NCI-H2029 (cell line): ENCODE results near the gene SRP72.
A peak's percentile ranks its signal among the peaks of the same experiment; 100 is the strongest.
"Not testable (repeated sequence)": the region's sequence is repeated elsewhere in the genome, so short reads cannot be mapped to it uniquely, and the experiment has no call there.

Experiments
- DNase-seq: peaks from one replicate; lab custom pipeline; 2025; lab: John Stamatoyannopoulos, UW

SRP72 gene

DNA sequence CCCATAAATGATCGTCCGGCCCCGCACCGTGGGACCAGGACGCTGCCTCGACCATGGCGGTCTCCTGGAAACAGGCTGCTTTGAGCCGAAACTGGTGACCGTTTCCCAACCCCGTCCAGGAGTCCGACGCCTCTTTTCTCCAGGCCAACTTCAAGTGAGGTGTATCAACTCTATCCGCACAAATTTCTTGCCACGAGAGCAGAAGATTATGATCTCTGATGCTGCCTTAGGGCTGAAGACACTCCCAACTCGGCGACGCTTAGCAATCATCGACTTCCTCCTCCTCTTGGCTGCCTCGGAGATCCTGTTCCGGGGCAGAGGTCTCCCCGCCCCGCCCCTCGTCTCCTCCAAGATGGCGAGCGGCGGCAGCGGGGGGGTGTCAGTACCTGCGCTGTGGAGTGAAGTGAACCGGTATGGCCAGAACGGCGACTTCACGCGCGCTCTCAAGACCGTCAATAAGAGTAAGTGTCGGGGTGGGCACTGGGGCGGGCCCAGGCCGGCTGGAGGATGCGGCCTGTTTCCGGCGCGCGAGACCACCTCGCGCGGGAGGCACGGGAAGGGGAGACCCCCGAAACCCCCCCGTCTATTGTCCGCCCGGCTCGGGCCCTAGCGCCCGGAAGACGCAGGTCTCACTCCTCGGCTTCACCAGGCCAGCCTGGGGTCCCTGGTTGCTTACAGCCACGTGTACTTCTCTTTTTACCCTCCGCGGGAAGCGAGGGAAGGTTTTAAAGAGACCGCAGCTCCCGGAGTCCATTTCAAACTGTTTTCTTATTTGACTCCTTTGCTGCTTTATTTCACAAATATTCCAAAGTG lies at the start of gene SRP72:
SRP72 (plus strand) TSS at position 334 of the 813 bp plus-strand sequence; CDS start at position 353, 19 bp downstream.
- DNase-seq = peak; percentile 82

GRCh38 chr4:56424176-56424575 lies 43.2 kb upstream of the SRP72 start:
- DNase-seq = no peak

GRCh38 chr4:56424697-56425514 lies 42.5 kb upstream of the SRP72 start:
- no peak for DNase-seq

GRCh38 chr4:56425518-56425917 lies 41.9 kb upstream of the SRP72 start:
- no peak for DNase-seq

GRCh38 chr4:56426273-56426672 lies 41.1 kb upstream of the SRP72 start:
- no peak for DNase-seq

GRCh38 chr4:56427179-56427578 lies 40.2 kb upstream of the SRP72 start:
- DNase-seq = no peak

DNA sequence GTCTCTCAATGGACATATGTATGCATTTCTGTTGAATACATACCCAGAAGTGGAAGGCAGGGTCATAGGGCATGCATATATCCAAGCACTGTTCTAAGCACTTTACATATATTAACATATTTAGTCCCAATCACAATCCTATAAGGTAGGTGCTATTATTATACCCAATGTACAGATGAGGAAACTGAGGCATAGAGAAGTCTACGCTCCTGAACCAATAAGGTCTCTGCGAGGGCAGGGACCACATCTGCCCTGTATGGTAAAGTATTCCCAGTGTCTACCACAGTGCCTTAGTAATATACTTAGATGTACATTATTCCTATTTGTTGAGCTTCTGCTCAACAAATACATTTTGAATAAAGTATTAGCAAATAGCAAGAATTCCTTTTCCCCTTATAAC lies 37.2 kb upstream of the SRP72 start:
- DNase-seq = no peak

GRCh38 chr4:56433280-56433679 lies 34.1 kb upstream of the SRP72 start:
- DNase-seq = no peak

DNA sequence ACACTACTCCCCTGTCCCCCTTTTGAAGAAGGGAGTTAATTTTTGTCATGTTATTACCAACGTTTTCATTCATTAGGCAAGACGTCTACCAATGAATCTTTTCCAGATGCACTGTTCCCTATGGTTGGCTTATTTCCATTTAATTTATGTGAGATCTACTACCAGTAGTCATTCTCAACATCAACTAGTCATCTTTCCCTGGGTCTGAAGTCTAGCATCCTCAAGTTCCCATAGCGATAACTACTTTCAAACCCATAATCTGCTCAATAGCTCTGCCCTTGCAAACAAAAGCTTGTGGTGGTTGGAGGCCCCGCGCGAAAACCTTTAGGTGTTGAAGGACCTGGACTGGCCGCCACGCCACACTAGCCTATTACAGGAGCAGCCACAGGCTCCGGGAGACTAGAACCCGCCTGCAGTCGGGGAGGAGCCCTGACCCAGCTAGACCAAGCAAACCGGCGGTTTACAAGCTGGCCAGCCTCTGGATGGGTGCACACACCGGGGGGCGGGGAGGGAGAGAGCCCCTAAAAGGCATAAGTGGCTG lies 32.7 kb upstream of the SRP72 start:
- peak; percentile 48 for DNase-seq

GRCh38 chr4:56435140-56435926 lies 32.1 kb upstream of the SRP72 start, which contains the start of gene PPAT:
PPAT (minus strand) TSS chr4:56435615; CDS start chr4:56435477, 138 bp downstream.
- DNase-seq = peak; percentile 95

GRCh38 chr4:56438766-56439165 lies 28.7 kb upstream of the SRP72 start:
- no peak for DNase-seq

- DNase-seq = no peak
These were observed 26.4 kb upstream of the SRP72 start for GRCh38 chr4:56440983-56441382.

DNA sequence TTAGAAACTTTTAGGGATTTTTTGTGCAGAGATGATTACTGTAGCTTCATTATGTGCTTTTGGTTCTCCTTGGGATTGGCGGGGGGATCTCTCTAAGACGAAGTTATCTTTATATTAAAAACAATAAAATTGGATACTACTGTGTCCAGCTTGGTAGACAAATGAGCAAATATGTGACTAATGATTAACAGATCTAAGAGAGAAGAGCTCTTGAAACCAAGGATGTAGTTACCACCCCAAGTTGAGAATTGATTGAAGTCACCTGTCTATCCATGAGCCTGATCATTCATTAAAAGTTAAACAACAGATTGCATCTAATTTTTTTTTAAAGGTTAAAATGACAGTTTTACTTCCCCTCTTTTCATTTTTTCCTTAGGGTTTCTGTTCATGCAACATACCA lies 22.7 kb upstream of the SRP72 start:
- DNase-seq = no peak

- no peak for DNase-seq
These were observed 21.7 kb upstream of the SRP72 start for GRCh38 chr4:56445699-56446098.

- DNase-seq = no peak
These were observed 19.1 kb upstream of the SRP72 start for GRCh38 chr4:56448301-56448700.

- DNase-seq = not testable (repeated sequence)
These were observed 17.9 kb upstream of the SRP72 start for GRCh38 chr4:56449475-56449874.

GRCh38 chr4:56450342-56450741 lies 17.1 kb upstream of the SRP72 start:
- no peak for DNase-seq

DNA sequence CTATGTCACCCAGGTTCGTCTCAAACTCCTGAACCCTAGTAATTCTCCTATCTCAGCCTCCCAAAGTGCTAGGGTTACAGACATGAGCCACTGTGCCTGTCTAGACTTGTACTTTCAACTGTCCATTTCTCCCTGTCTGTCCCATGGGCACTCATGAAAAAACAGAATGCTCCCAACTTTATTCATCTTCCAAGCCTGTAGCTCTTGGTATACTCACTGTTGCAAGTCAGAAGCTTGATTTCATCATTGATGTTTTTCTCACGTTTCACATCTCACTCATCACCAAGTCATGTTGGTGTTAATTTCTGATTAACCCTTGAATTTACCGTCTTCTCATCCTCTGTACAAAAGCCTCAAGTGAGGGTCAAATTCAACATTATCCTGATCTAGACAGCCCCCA lies 7.3 kb upstream of the SRP72 start:
- DNase-seq = no peak

- DNase-seq = no peak
These were observed 5.3 kb upstream of the SRP72 start for GRCh38 chr4:56462157-56462556.

- no peak for DNase-seq
These were observed 3.7 kb upstream of the SRP72 start for GRCh38 chr4:56463711-56464110.

GRCh38 chr4:56464581-56464980 lies 2.8 kb upstream of the SRP72 start:
- DNase-seq = no peak
